Large intestine (tissue), 3 donors: Measurements from ENCODE around the gene NRN1L. TPM values are rescaled to one million over a fixed set of nuclear protein-coding genes. Genes with fewer than 3 reads are reported as not detected.
A peak's percentile ranks its signal among the peaks of the same experiment; 100 is the strongest.

ENCODE experiments used
- DNase-seq, 2 donors: peaks; one replicate each; pipeline versions ENCODE4 v3.0.0 to v3.0.0-alpha.2; 2013
- H3K27ac ChIP-seq: one replicate; pipeline ENCODE4 v1.5.1; 2013; ENCODE audit warnings: low read length
- H3K27me3 ChIP-seq: 2 replicates; pipeline ENCODE4 v1.6.1; 2013; ENCODE audit warnings: low read length; ENCODE audit not compliant: control insufficient read depth, insufficient read depth
- H3K36me3 ChIP-seq: 2 replicates; pipeline ENCODE4 v1.6.1; 2013; ENCODE audit warnings: low read length; ENCODE audit not compliant: control insufficient read depth, insufficient read depth
- H3K4me1 ChIP-seq: one replicate; pipeline ENCODE4 v1.6.1; 2013; ENCODE audit warnings: low read length; ENCODE audit not compliant: control insufficient read depth, insufficient read depth
- H3K4me3 ChIP-seq: one replicate; pipeline ENCODE4 v1.5.1; 2013; ENCODE audit warnings: low read length
- H3K9me3 ChIP-seq: one replicate; pipeline ENCODE4 v1.6.1; 2013; ENCODE audit warnings: mild to moderate bottlenecking, low read depth, low read length, moderate library complexity; ENCODE audit not compliant: control insufficient read depth
- WGBS: methylation state at CpG from one replicate; pipeline ENCODE4 v1.1.5; 2013; ENCODE audit warnings: low lambda C conversion rate; ENCODE audit not compliant: insufficient coverage; 5-methylcytosine and 5-hydroxymethylcytosine counted together
- polyA plus RNA-seq: library from polyadenylated mRNA; unstranded; fragments of 120-200 nt; gene quantifications from one replicate; pipeline ENCODE4 v1.2.1, GENCODE V29; 2013

Gene NRN1L
- polyA plus RNA-seq, 1 donor = 1.6 TPM

GRCh38 chr16:67872631-67873434, 11.9 kb upstream of the NRN1L start, which contains the start of gene EDC4:
EDC4 (plus strand) TSS chr16:67873052; CDS start chr16:67873262, 210 bp downstream.
- peaks cover 54% of the 10 kb centered on the region for H3K36me3 ChIP-seq

GRCh38 chr16:67873435-67874370, 11.0 kb upstream of the NRN1L start:
- Histone ChIP-seq H3K4me1 (peaks cover 8% of the 10 kb centered on the region), H3K36me3 (peaks cover 54% of the 10 kb centered on the region), H3K9me3 (no peaks in the 10 kb centered on the region), H3K27me3 (no peaks in the 10 kb centered on the region), H3K4me3 (peak overlapping the region; percentile 83), H3K27ac (peak overlapping the region; percentile 56)
- no CpG with 5 or more reads among the region's 23 CpGs for WGBS
- peak in 1 of 2 donors; percentile 68 for DNase-seq

More at GRCh38 chr16:67872631-67873434, 11.9 kb upstream of the NRN1L start, which contains the start of gene EDC4:
- Histone ChIP-seq H3K27ac (peak within 1 kb of the TSS; percentile 56), H3K4me1 (peaks cover 8% of the 10 kb centered on the region), H3K9me3 (no peaks in the 10 kb centered on the region), H3K4me3 (peak within 1 kb of the TSS; percentile 83), H3K27me3 (no peaks in the 10 kb centered on the region)
- DNase-seq = peak in 1 of 2 donors; percentile 81
- WGBS = 0% methylated on average over 1 of the region's 72 CpGs

- Histone ChIP-seq H3K27me3 (no peaks in the 10 kb centered on the region), H3K9me3 (no peaks in the 10 kb centered on the region), H3K36me3 (peaks cover 58% of the 10 kb centered on the region), H3K4me3 (peak overlapping the region; percentile 83), H3K27ac (peak overlapping the region; percentile 56), H3K4me1 (peaks cover 8% of the 10 kb centered on the region)
- no CpG with 5 or more reads among the region's 3 CpGs for WGBS
- no peak for DNase-seq
Measured at GRCh38 chr16:67874372-67874771, 10.3 kb upstream of the NRN1L start.

GRCh38 chr16:67877064-67877463, 7.6 kb upstream of the NRN1L start:
- WGBS = no CpG with 5 or more reads among the region's 11 CpGs
- Histone ChIP-seq H3K27me3 (no peaks in the 10 kb centered on the region), H3K4me3 (no peak overlapping the region), H3K9me3 (no peaks in the 10 kb centered on the region), H3K27ac (no peak overlapping the region), H3K36me3 (peaks cover 65% of the 10 kb centered on the region), H3K4me1 (peaks cover 12% of the 10 kb centered on the region)
- no peak for DNase-seq

- no CpG with 5 or more reads among the region's 6 CpGs for WGBS
- no peaks in the 10 kb centered on the region for H3K27me3 ChIP-seq
- no peak overlapping the region for H3K4me3 ChIP-seq
- H3K36me3 ChIP-seq = peaks cover 75% of the 10 kb centered on the region
- DNase-seq = no peak
- no peaks in the 10 kb centered on the region for H3K9me3 ChIP-seq
- no peak overlapping the region for H3K27ac ChIP-seq
- peaks cover 23% of the 10 kb centered on the region for H3K4me1 ChIP-seq
Measured at GRCh38 chr16:67878232-67878631, 6.5 kb upstream of the NRN1L start.

- no peak for DNase-seq
- peaks cover 81% of the 10 kb centered on the region for H3K36me3 ChIP-seq
- H3K27me3 ChIP-seq = no peaks in the 10 kb centered on the region
- H3K4me1 ChIP-seq = peaks cover 29% of the 10 kb centered on the region
- H3K9me3 ChIP-seq = no peaks in the 10 kb centered on the region
- WGBS = no CpG with 5 or more reads among the region's 9 CpGs
- H3K27ac ChIP-seq = no peak overlapping the region
- H3K4me3 ChIP-seq = no peak overlapping the region
Measured at GRCh38 chr16:67878846-67879245, 5.8 kb upstream of the NRN1L start.

GRCh38 chr16:67879462-67879861, 5.2 kb upstream of the NRN1L start:
- Histone ChIP-seq H3K9me3 (no peaks in the 10 kb centered on the region), H3K27me3 (no peaks in the 10 kb centered on the region), H3K4me3 (no peak overlapping the region), H3K36me3 (peaks cover 87% of the 10 kb centered on the region), H3K27ac (no peak overlapping the region), H3K4me1 (peaks cover 29% of the 10 kb centered on the region)
- no peak for DNase-seq
- WGBS = no CpG with 5 or more reads among the region's 12 CpGs

- peaks cover 27% of the 10 kb centered on the region for H3K4me1 ChIP-seq
- DNase-seq = no peak
- H3K27me3 ChIP-seq = no peaks in the 10 kb centered on the region
- H3K36me3 ChIP-seq = peaks cover 92% of the 10 kb centered on the region
- no peaks in the 10 kb centered on the region for H3K9me3 ChIP-seq
- WGBS = no CpG with 5 or more reads among the region's 5 CpGs
- no peak overlapping the region for H3K4me3 ChIP-seq
- H3K27ac ChIP-seq = no peak overlapping the region
Measured at GRCh38 chr16:67879936-67880335, 4.7 kb upstream of the NRN1L start.

- no peak overlapping the region for H3K4me3 ChIP-seq
- no peak overlapping the region for H3K27ac ChIP-seq
- H3K4me1 ChIP-seq = peaks cover 27% of the 10 kb centered on the region
- peaks cover 98% of the 10 kb centered on the region for H3K36me3 ChIP-seq
- WGBS = 100% methylated on average over 1 of the region's 13 CpGs
- no peaks in the 10 kb centered on the region for H3K27me3 ChIP-seq
- no peaks in the 10 kb centered on the region for H3K9me3 ChIP-seq
- no peak for DNase-seq
Measured at GRCh38 chr16:67880584-67880983, 4.1 kb upstream of the NRN1L start.

- DNase-seq = no peak
- H3K36me3 ChIP-seq = peaks cover 96% of the 10 kb centered on the region
- WGBS = no CpG with 5 or more reads among the region's 21 CpGs
- H3K4me3 ChIP-seq = no peak overlapping the region
- H3K9me3 ChIP-seq = no peaks in the 10 kb centered on the region
- H3K27ac ChIP-seq = peak overlapping the region; percentile 94
- no peaks in the 10 kb centered on the region for H3K27me3 ChIP-seq
- peaks cover 27% of the 10 kb centered on the region for H3K4me1 ChIP-seq
Measured at GRCh38 chr16:67881621-67882161, 3.0 kb upstream of the NRN1L start.
